ENCODE results near the gene GAREM1. TPM values are rescaled to one million over a fixed set of nuclear protein-coding genes. Genes with fewer than 3 reads are reported as not detected.

Gene GAREM1
- 5.7 and 6.2 TPM in 2 replicates for total RNA-seq

GRCh38 chr18:32470714-32471633, at the start of gene GAREM1:
Gene GAREM1 (minus strand): TSS chr18:32470882. CDS start chr18:32470428, 454 bp downstream.

All from epithelial cell of alveolus of lung (primary cell).